ENCODE data around the gene FGR. TPM values are rescaled to one million over a fixed set of nuclear protein-coding genes. Genes with fewer than 3 reads are reported as not detected.

Gene FGR
- polyA plus RNA-seq, 3 donors: 371 to 1,340 (median 571) TPM

GRCh38 chr1:27594564-27595510 is 40.1 kb downstream of the FGR start:
- H3K9ac ChIP-seq (ENCODE audit: insufficient read depth, low read length, poor library complexity, severe bottlenecking): no peak overlapping the region
- H3K27me3 ChIP-seq (ENCODE audit: control insufficient read depth in 2 of 2, insufficient read depth in 2 of 2, low read length in 2 of 2): no peaks in the 10 kb centered on the region
- Mint-ChIP-seq H3K36me3 (peaks cover 0 to 3% of the 10 kb centered on the region in 2 donors), H3K4me3 (no peak overlapping the region), H3K4me1 (peaks cover 16% of the 10 kb centered on the region), H3K27ac (no peak overlapping the region), H3K27me3 (ENCODE audit: low read depth in 3 of 3) (peaks cover 0 to 2% (median 0%) of the 10 kb centered on the region in 3 donors), H3K9me3 (no peaks in the 10 kb centered on the region)
- intact Hi-C loops (cut with micrococcal nuclease): no loop called here
- H3K79me2 ChIP-seq (ENCODE audit: insufficient read depth, low read length): peaks cover 5% of the 10 kb centered on the region
- TF ChIP-seq CTCF (IDR thresholded peaks at IDR 0.05): no peak
- 75% methylated on average over 17 of the region's 17 CpGs for WGBS (ENCODE audit: insufficient coverage)
- H3K4me2 ChIP-seq (replicated peaks; ENCODE audit: extremely low read depth, low read length, poor library complexity, severe bottlenecking): no peak overlapping the region
- H3K36me3 ChIP-seq (replicated peaks in 1 of 2; ENCODE audit: control insufficient read depth in 1 of 2, insufficient read depth in 2 of 2, low read length in 2 of 2): no peaks in the 10 kb centered on the region
- no peaks in the 10 kb centered on the region for H3K9me3 ChIP-seq (replicated peaks in 1 of 2; ENCODE audit: control insufficient read depth in 1 of 2, insufficient read depth in 1 of 2, low read length in 2 of 2)
- H4K20me1 ChIP-seq (ENCODE audit: insufficient read depth, low read length): peaks cover 49% of the 10 kb centered on the region
- no peak overlapping the region for H3K27ac ChIP-seq (ENCODE audit: low read depth in 1 of 2, low read length in 2 of 2)
- DNase-seq: no peak
- peaks cover 9% of the 10 kb centered on the region in 2 donors for H3K4me1 ChIP-seq (ENCODE audit: control insufficient read depth in 1 of 2, insufficient read depth in 2 of 2, low read length in 2 of 2)
- no peak overlapping the region for H2AFZ ChIP-seq (ENCODE audit: insufficient read depth, low read depth, low read length, poor library complexity, severe bottlenecking)
- H3K4me3 ChIP-seq (replicated peaks in 1 of 3; ENCODE audit: low read depth in 2 of 3, low read length in 3 of 3): no peak overlapping the region

- Mint-ChIP-seq H3K4me1 (peaks cover 10% of the 10 kb centered on the region), H3K9me3 (no peaks in the 10 kb centered on the region), H3K4me3 (no peak overlapping the region), H3K27me3 (ENCODE audit: low read depth in 3 of 3) (peaks cover 0 to 2% (median 0%) of the 10 kb centered on the region in 3 donors), H3K27ac (no peak overlapping the region), H3K36me3 (peaks cover 0 to 3% of the 10 kb centered on the region in 2 donors)
- intact Hi-C loops (cut with micrococcal nuclease): no loop called here
- no peak overlapping the region for H3K27ac ChIP-seq (ENCODE audit: low read depth in 1 of 2, low read length in 2 of 2)
- H3K79me2 ChIP-seq (ENCODE audit: insufficient read depth, low read length): no peaks in the 10 kb centered on the region
- H3K4me1 ChIP-seq (ENCODE audit: control insufficient read depth in 1 of 2, insufficient read depth in 2 of 2, low read length in 2 of 2): peaks cover 4 to 9% of the 10 kb centered on the region in 2 donors
- DNase-seq: no peak
- 80% methylated on average over 2 of the region's 8 CpGs for WGBS (ENCODE audit: insufficient coverage)
- no peak for TF ChIP-seq CTCF (IDR thresholded peaks at IDR 0.05)
- H3K9me3 ChIP-seq (replicated peaks in 1 of 2; ENCODE audit: control insufficient read depth in 1 of 2, insufficient read depth in 1 of 2, low read length in 2 of 2): no peaks in the 10 kb centered on the region
- H3K36me3 ChIP-seq (replicated peaks in 1 of 2; ENCODE audit: control insufficient read depth in 1 of 2, insufficient read depth in 2 of 2, low read length in 2 of 2): no peaks in the 10 kb centered on the region
- no peaks in the 10 kb centered on the region for H3K27me3 ChIP-seq (ENCODE audit: control insufficient read depth in 2 of 2, insufficient read depth in 2 of 2, low read length in 2 of 2)
- H3K4me2 ChIP-seq (replicated peaks; ENCODE audit: extremely low read depth, low read length, poor library complexity, severe bottlenecking): no peak overlapping the region
- H2AFZ ChIP-seq (ENCODE audit: insufficient read depth, low read depth, low read length, poor library complexity, severe bottlenecking): no peak overlapping the region
- peaks cover 40% of the 10 kb centered on the region for H4K20me1 ChIP-seq (ENCODE audit: insufficient read depth, low read length)
- no peak overlapping the region for H3K9ac ChIP-seq (ENCODE audit: insufficient read depth, low read length, poor library complexity, severe bottlenecking)
- H3K4me3 ChIP-seq (replicated peaks in 1 of 3; ENCODE audit: low read depth in 2 of 3, low read length in 3 of 3): no peak overlapping the region
These were observed 41.1 kb downstream of the FGR start for GRCh38 chr1:27593678-27594563.

Data from CD14-positive monocyte (primary cell).